ENCODE data around the gene REXO4. TPM values are rescaled to one million over a fixed set of nuclear protein-coding genes. Genes with fewer than 3 reads are reported as not detected.

Gene REXO4
- total and polyA plus RNA-seq, 2 of the 13 experiments (the other 11 are each of a cell fraction or from before 2014, with no cell fraction given) = 18.5 to 30.4 TPM

GRCh38 chr9:133394687-133395271 is 23.0 kb downstream of the REXO4 start (continued):
- TF ChIP-seq ZNF800 (CRISPR knock-in tag; IDR thresholded peaks at IDR 0.05) (no peak), ATRX (CRISPR knock-in tag; IDR thresholded peaks at IDR 0.05; ENCODE audit: borderline replicate concordance) (no peak), PAWR (CRISPR knock-in tag; IDR thresholded peaks at IDR 0.05; ENCODE audit: borderline replicate concordance) (no peak), MYC (CRISPR knock-in tag; IDR thresholded peaks at IDR 0.05; ENCODE audit: borderline replicate concordance) (0 out of 2 replicates have a peak, but pooled peaks have one; percentile 47), REPIN1 (CRISPR knock-in tag; IDR thresholded peaks at IDR 0.05; ENCODE audit: borderline replicate concordance, low read depth) (no peak), RARA (CRISPR knock-in tag; IDR thresholded peaks at IDR 0.05) (peak; percentile 28; the same call in 1 of the 2 replicates), GATAD1 (CRISPR knock-in tag; IDR thresholded peaks at IDR 0.05) (0 out of 2 replicates have a peak, but pooled peaks have one; percentile 44), ZNF552 (CRISPR knock-in tag; IDR thresholded peaks at IDR 0.05; ENCODE audit: borderline replicate concordance) (no peak), TBX3 (IDR thresholded peaks at IDR 0.05; ENCODE audit: borderline replicate concordance) (no peak), ZNF441 (CRISPR knock-in tag; IDR thresholded peaks at IDR 0.05; ENCODE audit: borderline replicate concordance) (no peak), HHEX (CRISPR knock-in tag; IDR thresholded peaks at IDR 0.05) (no peak), GPN1 (CRISPR knock-in tag; IDR thresholded peaks at IDR 0.05; ENCODE audit: borderline replicate concordance) (no peak), PRMT3 (CRISPR knock-in tag; IDR thresholded peaks at IDR 0.05; ENCODE audit: borderline replicate concordance, low read depth) (no peak), KDM4B (CRISPR knock-in tag; IDR thresholded peaks at IDR 0.05) (no peak), NCOA5 (CRISPR knock-in tag; IDR thresholded peaks at IDR 0.05) (no peak), MAFF (IDR thresholded peaks at IDR 0.05; ENCODE audit: low read depth, low read length) (no peak), AKAP8 (CRISPR knock-in tag; IDR thresholded peaks at IDR 0.05) (0 out of 2 replicates have a peak, but pooled peaks have one; percentile 37), STAG1 (CRISPR knock-in tag; IDR thresholded peaks at IDR 0.05) (peak; percentile 34), HOXA5 (CRISPR knock-in tag; IDR thresholded peaks at IDR 0.05) (no peak), YEATS2 (CRISPR knock-in tag; IDR thresholded peaks at IDR 0.05; ENCODE audit: borderline replicate concordance) (no peak; the same call in 1 of the 2 replicates), ZNF317 (CRISPR knock-in tag; IDR thresholded peaks at IDR 0.05) (no peak), ZNF263 (CRISPR knock-in tag; IDR thresholded peaks at IDR 0.05) (no peak), ZSCAN25 (CRISPR knock-in tag; IDR thresholded peaks at IDR 0.05) (peak; percentile 78)
- TF ChIP-seq, protein P1, sequence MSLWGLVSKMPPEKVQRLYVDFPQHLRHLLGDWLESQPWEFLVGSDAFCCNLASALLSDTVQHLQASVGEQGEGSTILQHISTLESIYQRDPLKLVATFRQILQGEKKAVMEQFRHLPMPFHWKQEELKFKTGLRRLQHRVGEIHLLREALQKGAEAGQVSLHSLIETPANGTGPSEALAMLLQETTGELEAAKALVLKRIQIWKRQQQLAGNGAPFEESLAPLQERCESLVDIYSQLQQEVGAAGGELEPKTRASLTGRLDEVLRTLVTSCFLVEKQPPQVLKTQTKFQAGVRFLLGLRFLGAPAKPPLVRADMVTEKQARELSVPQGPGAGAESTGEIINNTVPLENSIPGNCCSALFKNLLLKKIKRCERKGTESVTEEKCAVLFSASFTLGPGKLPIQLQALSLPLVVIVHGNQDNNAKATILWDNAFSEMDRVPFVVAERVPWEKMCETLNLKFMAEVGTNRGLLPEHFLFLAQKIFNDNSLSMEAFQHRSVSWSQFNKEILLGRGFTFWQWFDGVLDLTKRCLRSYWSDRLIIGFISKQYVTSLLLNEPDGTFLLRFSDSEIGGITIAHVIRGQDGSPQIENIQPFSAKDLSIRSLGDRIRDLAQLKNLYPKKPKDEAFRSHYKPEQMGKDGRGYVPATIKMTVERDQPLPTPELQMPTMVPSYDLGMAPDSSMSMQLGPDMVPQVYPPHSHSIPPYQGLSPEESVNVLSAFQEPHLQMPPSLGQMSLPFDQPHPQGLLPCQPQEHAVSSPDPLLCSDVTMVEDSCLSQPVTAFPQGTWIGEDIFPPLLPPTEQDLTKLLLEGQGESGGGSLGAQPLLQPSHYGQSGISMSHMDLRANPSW (CRISPR knock-in tag; IDR thresholded peaks at IDR 0.05; ENCODE audit: borderline replicate concordance) = no peak
- TF ChIP-seq, protein P2, sequence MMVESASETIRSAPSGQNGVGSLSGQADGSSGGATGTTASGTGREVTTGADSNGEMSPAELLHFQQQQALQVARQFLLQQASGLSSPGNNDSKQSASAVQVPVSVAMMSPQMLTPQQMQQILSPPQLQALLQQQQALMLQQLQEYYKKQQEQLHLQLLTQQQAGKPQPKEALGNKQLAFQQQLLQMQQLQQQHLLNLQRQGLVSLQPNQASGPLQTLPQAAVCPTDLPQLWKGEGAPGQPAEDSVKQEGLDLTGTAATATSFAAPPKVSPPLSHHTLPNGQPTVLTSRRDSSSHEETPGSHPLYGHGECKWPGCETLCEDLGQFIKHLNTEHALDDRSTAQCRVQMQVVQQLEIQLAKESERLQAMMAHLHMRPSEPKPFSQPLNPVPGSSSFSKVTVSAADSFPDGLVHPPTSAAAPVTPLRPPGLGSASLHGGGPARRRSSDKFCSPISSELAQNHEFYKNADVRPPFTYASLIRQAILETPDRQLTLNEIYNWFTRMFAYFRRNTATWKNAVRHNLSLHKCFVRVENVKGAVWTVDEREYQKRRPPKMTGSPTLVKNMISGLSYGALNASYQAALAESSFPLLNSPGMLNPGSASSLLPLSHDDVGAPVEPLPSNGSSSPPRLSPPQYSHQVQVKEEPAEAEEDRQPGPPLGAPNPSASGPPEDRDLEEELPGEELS (CRISPR knock-in tag; IDR thresholded peaks at IDR 0.05) = no peak
